ENCODE data around the gene SFTPA1. TPM values are rescaled to one million over a fixed set of nuclear protein-coding genes. Genes with fewer than 3 reads are reported as not detected.
"Not testable (repeated sequence)": the region's sequence is repeated elsewhere in the genome, so short reads cannot be mapped to it uniquely, and the experiment has no call there.

The SFTPA1 gene
- total RNA-seq, 1 donor from 2014 or later = not detected

DNA sequence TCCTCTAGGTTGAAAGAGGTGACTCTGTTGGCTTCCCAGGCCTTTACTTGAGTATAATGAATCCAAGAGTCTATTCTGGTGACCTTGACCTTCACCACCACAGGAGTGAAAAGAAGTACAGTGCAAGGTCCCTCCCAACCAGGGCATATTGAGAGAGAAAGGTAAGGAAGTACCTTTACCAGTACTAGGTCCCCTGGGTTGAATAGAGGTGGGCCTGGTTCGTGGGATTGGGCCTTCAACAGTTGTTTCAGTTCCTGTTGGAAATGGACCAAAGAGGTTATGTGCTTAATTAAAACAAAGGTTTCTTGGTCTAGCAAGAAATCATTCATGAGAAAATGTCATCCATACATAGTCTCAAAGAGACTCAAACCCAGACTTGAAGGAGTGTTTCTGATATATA lies 6.4 kb upstream of the SFTPA1 start:
- H3K27ac ChIP-seq = no peak overlapping the region
- no peak overlapping the region for H2AFZ ChIP-seq (replicated peaks)
- H3K27me3 ChIP-seq = no peaks in the 10 kb centered on the region
- no peak overlapping the region for H3K27ac Mint-ChIP-seq
- no peaks in the 10 kb centered on the region for H4K20me1 ChIP-seq (ENCODE audit: low read depth)
- H3K9ac ChIP-seq = no peak overlapping the region
- H3K4me3 ChIP-seq = no peak overlapping the region
- H3K79me2 ChIP-seq (ENCODE audit: low read depth) = no peaks in the 10 kb centered on the region
- H3K27me3 Mint-ChIP-seq (ENCODE audit: insufficient read depth, low read depth) = peaks cover 4% of the 10 kb centered on the region
- no peak overlapping the region for H3K4me2 ChIP-seq
- no peaks in the 10 kb centered on the region for H3K4me1 ChIP-seq
- no peak overlapping the region for H3K4me3 Mint-ChIP-seq
- no peaks in the 10 kb centered on the region for H3K9me3 ChIP-seq (ENCODE audit: low read depth)
- H3K4me1 Mint-ChIP-seq = peaks cover 5% of the 10 kb centered on the region
- peaks cover 1% of the 10 kb centered on the region for H3K36me3 Mint-ChIP-seq
- H3K36me3 ChIP-seq = no peaks in the 10 kb centered on the region
- no peaks in the 10 kb centered on the region for H3F3A ChIP-seq (ENCODE audit: low read depth)
- TF ChIP-seq, protein P1, sequence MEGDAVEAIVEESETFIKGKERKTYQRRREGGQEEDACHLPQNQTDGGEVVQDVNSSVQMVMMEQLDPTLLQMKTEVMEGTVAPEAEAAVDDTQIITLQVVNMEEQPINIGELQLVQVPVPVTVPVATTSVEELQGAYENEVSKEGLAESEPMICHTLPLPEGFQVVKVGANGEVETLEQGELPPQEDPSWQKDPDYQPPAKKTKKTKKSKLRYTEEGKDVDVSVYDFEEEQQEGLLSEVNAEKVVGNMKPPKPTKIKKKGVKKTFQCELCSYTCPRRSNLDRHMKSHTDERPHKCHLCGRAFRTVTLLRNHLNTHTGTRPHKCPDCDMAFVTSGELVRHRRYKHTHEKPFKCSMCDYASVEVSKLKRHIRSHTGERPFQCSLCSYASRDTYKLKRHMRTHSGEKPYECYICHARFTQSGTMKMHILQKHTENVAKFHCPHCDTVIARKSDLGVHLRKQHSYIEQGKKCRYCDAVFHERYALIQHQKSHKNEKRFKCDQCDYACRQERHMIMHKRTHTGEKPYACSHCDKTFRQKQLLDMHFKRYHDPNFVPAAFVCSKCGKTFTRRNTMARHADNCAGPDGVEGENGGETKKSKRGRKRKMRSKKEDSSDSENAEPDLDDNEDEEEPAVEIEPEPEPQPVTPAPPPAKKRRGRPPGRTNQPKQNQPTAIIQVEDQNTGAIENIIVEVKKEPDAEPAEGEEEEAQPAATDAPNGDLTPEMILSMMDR (IDR thresholded peaks at IDR 0.05) = no peak
- TF ChIP-seq EZH2phosphoT487 (IDR thresholded peaks at IDR 0.05) (no peak), EZH2 (IDR thresholded peaks at IDR 0.05) (no peak)
- DNase-seq (ENCODE audit: low spot score) = no peak
- H3K9me3 Mint-ChIP-seq = peaks cover under 1% of the 10 kb centered on the region

DNA sequence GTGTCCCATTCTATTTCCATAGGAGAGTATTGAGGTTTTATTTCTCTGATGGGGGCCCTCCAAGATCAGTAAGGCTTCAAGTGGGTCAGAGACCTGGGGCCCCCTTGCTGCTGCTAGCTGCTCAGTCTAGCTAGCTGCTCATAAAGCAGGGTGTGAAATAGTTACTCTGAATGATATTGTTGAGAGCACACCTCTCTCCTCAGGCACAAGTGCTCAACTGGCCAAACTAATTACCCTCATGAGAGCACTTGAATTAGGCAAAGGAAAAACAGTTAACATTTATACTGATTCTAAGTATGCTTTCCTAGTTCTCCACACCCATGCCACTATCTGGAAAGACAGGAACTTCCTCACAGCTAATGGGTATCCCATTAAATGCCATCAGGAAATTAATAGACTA lies 5.4 kb upstream of the SFTPA1 start:
- no peaks in the 10 kb centered on the region for H3K36me3 ChIP-seq
- Mint-ChIP-seq H3K4me1 (no peaks in the 10 kb centered on the region), H3K9me3 (no peaks in the 10 kb centered on the region), H3K36me3 (peaks cover 1% of the 10 kb centered on the region), H3K4me3 (no peak overlapping the region), H3K27me3 (ENCODE audit: insufficient read depth, low read depth) (peaks cover 4% of the 10 kb centered on the region), H3K27ac (no peak overlapping the region)
- H3F3A ChIP-seq (ENCODE audit: low read depth) = no peaks in the 10 kb centered on the region
- H2AFZ ChIP-seq (replicated peaks) = no peak overlapping the region
- no peak overlapping the region for H3K27ac ChIP-seq
- no peak overlapping the region for H3K9ac ChIP-seq
- no peaks in the 10 kb centered on the region for H3K4me1 ChIP-seq
- TF ChIP-seq EZH2 (IDR thresholded peaks at IDR 0.05) = no peak
- TF ChIP-seq, protein P1 (IDR thresholded peaks at IDR 0.05) = no peak
- TF ChIP-seq EZH2phosphoT487 (IDR thresholded peaks at IDR 0.05) = no peak
- no peaks in the 10 kb centered on the region for H3K27me3 ChIP-seq
- H4K20me1 ChIP-seq (ENCODE audit: low read depth) = no peaks in the 10 kb centered on the region
- DNase-seq (ENCODE audit: low spot score) = no peak
- no peak overlapping the region for H3K4me2 ChIP-seq
- no peak overlapping the region for H3K4me3 ChIP-seq
- H3K9me3 ChIP-seq (ENCODE audit: low read depth) = no peaks in the 10 kb centered on the region
- H3K79me2 ChIP-seq (ENCODE audit: low read depth) = no peaks in the 10 kb centered on the region

DNA sequence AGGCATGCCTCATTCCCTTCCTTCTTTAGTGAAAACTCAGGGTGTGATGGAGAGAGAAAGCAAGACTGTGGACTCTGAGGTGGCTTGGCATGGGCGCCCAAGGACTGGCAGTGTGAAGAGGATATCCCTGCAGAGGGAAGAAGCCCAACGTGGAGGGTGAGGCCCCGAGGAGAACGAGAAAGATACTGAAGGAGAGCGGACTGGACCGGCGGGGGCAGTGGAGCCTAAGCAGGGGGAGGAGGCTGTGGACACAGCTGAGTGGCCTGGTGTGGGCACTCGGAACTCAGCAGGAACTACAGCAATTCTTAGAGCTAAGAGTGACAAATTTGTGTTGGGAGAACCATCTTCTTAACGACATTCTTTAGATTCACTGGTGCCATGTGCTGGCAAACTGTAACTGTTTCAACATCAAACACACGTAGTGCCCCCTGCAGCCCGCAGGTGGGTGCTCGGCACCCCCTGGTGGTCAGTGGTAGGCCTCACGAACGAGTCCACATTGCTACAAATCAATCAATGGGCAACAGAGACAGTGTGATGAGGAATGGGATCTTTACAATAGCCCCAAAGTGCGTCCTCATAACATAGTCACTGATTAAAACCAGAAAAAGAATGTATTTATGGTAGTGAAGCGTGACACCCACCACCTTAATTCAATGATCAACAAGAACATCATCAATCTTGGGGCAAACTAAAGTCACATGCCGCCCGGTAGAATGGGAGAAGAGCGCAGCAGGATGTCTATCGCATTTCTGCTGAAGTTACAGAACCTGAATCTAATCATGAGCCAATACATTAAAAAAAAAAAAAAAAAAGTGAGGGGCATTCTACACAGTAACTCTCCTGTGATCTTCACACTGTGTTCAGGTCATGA lies 2.0 kb upstream of the SFTPA1 start:
- Histone ChIP-seq H3K9ac (no peak overlapping the region), H3K27ac (no peak overlapping the region), H3K27me3 (no peaks in the 10 kb centered on the region), H3K4me2 (no peak overlapping the region), H3K9me3 (ENCODE audit: low read depth) (no peaks in the 10 kb centered on the region), H3F3A (ENCODE audit: low read depth) (no peaks in the 10 kb centered on the region), H3K36me3 (no peaks in the 10 kb centered on the region), H3K4me1 (no peaks in the 10 kb centered on the region), H3K4me3 (no peak overlapping the region), H4K20me1 (ENCODE audit: low read depth) (no peaks in the 10 kb centered on the region), H2AFZ (replicated peaks) (peak overlapping the region; percentile 21), H3K79me2 (ENCODE audit: low read depth) (no peaks in the 10 kb centered on the region)
- peaks cover 4% of the 10 kb centered on the region for H3K4me1 Mint-ChIP-seq
- peaks cover 13% of the 10 kb centered on the region for H3K27me3 Mint-ChIP-seq (ENCODE audit: insufficient read depth, low read depth)
- peaks cover 1% of the 10 kb centered on the region for H3K36me3 Mint-ChIP-seq
- H3K27ac Mint-ChIP-seq = no peak overlapping the region
- DNase-seq (ENCODE audit: low spot score) = peak; percentile 63
- TF ChIP-seq EZH2phosphoT487 (IDR thresholded peaks at IDR 0.05) (no peak), EZH2 (IDR thresholded peaks at IDR 0.05) (no peak)
- TF ChIP-seq, protein P1 (IDR thresholded peaks at IDR 0.05) = peak; percentile 68
- H3K9me3 Mint-ChIP-seq = no peaks in the 10 kb centered on the region
- H3K4me3 Mint-ChIP-seq = no peak overlapping the region

- H3K9me3 Mint-ChIP-seq; H3K4me3 Mint-ChIP-seq; H3K4me2 ChIP-seq; H3K36me3 ChIP-seq; H3K4me1 Mint-ChIP-seq; H3K4me3 ChIP-seq; H3F3A ChIP-seq (ENCODE audit: low read depth); H3K9ac ChIP-seq; H4K20me1 ChIP-seq (ENCODE audit: low read depth); H3K27ac ChIP-seq; H3K9me3 ChIP-seq (ENCODE audit: low read depth); H3K4me1 ChIP-seq; DNase-seq (ENCODE audit: low spot score); H3K36me3 Mint-ChIP-seq; H3K27me3 ChIP-seq; H2AFZ ChIP-seq (replicated peaks); H3K79me2 ChIP-seq (ENCODE audit: low read depth): not testable (repeated sequence)
- Mint-ChIP-seq H3K27ac (peak overlapping the region; percentile 53), H3K27me3 (ENCODE audit: insufficient read depth, low read depth) (peaks cover 13% of the 10 kb centered on the region)
Measured at GRCh38 chr10:79611193-79611976, 646 bp downstream of the SFTPA1 start.

Measured in neural progenitor cell (in vitro differentiated cells).